NB4 (cell line): ENCODE measurements around the gene ARVCF.

Experiments
- MYC ChIP-seq: IDR thresholded peaks from 2 replicates; pipeline ENCODE4 v1.6.1; 2011; ENCODE audit warnings: low read depth, low read length
- POLR2A ChIP-seq: IDR thresholded peaks from 2 replicates; pipeline ENCODE4 v1.6.1; 2011; ENCODE audit warnings: mild to moderate bottlenecking; ENCODE audit not compliant: insufficient read length; ENCODE audit errors: extremely low read depth
- TF ChIP-seq, protein P1 (sequence below): IDR thresholded peaks from one replicate; pipeline ENCODE4 v1.5.1; 2012; ENCODE audit warnings: low read depth, low read length
- TF ChIP-seq, protein P2 (sequence below): IDR thresholded peaks from 2 replicates; pipeline ENCODE4 v1.6.1; 2011; ENCODE audit warnings: low read depth, low read length

DNA sequence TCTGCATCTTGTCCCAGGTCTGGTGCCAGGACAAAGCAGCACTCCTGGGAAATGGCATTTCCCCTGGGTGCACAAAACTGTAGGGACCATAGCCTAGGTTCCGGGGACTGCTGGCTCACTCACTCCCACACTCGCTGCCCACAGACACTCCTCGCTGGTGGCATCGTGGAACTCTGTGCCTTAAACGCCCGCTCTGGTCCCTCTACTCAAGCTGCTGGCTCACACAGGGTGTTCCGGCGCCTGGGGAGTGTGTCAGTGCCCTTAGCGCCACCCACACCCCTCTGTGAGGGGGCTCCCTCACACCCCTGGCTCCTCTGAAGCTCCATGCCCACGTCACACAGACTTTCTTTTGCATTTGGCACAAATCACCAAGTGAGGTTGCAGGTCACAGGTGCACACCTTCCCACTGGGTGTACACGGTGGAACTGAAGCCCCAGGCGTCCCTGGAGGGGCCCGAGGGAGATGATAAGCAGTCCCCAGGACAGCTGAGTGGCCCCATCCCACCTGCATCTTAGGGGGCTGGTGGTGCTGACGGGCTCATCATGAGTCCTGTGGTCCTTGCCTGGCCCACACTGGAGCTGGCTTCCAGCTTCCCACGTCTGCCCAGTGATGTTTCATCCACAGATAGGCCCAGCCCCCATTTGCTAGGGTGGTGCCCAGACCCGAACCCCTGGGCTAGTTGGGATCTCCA, 40.2 kb upstream of the ARVCF start:
- TF ChIP-seq MYC (no peak), POLR2A (no peak)
- TF ChIP-seq, protein P1, sequence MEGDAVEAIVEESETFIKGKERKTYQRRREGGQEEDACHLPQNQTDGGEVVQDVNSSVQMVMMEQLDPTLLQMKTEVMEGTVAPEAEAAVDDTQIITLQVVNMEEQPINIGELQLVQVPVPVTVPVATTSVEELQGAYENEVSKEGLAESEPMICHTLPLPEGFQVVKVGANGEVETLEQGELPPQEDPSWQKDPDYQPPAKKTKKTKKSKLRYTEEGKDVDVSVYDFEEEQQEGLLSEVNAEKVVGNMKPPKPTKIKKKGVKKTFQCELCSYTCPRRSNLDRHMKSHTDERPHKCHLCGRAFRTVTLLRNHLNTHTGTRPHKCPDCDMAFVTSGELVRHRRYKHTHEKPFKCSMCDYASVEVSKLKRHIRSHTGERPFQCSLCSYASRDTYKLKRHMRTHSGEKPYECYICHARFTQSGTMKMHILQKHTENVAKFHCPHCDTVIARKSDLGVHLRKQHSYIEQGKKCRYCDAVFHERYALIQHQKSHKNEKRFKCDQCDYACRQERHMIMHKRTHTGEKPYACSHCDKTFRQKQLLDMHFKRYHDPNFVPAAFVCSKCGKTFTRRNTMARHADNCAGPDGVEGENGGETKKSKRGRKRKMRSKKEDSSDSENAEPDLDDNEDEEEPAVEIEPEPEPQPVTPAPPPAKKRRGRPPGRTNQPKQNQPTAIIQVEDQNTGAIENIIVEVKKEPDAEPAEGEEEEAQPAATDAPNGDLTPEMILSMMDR: no peak
- TF ChIP-seq, protein P2, sequence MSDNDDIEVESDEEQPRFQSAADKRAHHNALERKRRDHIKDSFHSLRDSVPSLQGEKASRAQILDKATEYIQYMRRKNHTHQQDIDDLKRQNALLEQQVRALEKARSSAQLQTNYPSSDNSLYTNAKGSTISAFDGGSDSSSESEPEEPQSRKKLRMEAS: no peak
